Renal cortex interstitium (tissue), 11 donors: ENCODE data around the gene SRL. TPM values are rescaled to one million over a fixed set of nuclear protein-coding genes. Genes with fewer than 3 reads are reported as not detected.
"Not testable (repeated sequence)": the region's sequence is repeated elsewhere in the genome, so short reads cannot be mapped to it uniquely, and the experiment has no call there.

ENCODE experiments used
- DNase-seq, 11 donors: peaks; one replicate each; pipeline ENCODE4 v3.0.0-alpha.2; 2013; ENCODE audit warnings: low read depth in 9 of 11, low spot score in 4 of 11; ENCODE audit errors: extremely low read depth in 1 of 11
- polyA plus RNA-seq, 3 donors: library from polyadenylated mRNA; unstranded; fragments of 120-200 nt; gene quantifications; one replicate each; pipeline ENCODE4 v1.2.1, GENCODE V29; 2013; ENCODE audit not compliant: insufficient read length in 3 of 3

Gene SRL
- polyA plus RNA-seq, 3 donors = 0.76 to 1.4 (median 0.98) TPM

DNA sequence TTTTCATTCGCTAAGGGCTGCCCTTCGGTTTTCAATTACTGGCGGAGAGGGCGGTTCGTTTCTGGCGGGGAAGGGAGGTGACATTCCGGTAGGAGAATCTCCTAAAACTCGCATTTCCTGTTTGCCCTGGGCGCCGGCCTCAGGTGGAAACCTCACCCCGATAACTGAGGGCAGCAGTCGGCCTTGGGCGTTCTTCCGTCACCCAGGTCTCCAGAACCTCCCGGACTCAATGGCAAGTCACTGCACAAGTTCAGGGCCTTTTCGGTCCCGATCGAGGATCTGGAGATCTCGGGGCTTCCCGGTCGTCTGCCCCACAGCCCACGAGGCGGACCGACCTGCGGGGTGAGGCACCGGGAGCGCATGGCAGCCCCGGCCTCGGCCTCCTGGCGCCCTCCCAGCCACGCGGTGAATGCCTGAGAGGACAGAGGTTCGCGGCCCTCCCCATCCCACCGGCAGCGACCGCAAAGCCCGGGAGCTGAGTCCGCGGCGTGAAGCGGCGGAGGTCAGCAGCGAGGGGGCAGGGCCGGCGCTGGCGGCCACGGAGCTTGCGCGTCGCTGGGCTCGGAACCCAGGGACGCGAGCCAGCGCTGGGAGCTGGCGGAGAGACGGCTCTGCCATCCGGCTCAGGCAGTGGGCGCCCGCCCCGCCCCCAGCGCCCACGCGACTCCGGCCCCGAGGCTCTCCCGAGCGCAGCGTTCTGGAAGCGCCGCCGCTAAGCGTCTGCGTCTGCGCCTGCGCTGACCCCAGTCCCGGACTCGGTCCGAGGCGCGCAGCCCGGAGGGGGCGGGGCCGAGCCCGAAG, 58.4 kb downstream of the SRL start:
- DNase-seq = peak; percentile 75 to 91 (median 87)

DNA sequence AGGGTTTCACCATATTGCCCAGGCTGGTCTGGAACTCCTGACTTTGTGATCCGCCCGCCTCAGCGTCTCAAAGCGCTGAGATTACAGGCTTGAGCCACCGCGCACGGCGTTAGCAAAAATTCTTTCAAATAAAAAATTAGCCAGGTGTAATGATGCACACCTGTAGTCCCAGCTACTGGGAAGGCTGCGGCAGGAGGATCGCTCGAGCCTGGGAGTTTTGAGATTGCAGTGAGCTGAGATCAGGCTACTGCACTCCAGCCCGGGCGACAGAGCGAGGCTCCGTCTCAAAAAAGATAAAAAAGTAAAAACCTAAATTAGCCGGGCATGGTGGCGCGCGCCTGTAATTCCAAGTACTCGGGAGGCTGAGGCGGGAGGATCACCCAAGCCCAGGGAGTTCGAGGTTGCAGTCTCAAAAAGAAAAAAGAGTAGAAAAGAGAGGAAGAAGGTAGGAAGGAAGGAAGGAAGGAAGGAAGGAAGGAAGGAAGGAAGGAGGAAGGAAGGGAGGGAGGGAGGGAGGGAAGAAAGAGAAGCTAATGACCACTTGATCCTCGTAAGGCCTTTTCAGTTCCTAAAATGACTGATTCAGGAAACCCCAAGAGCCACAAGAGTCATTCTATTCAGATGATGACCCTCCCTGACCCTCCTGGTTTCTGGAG, 59.2 kb downstream of the SRL start:
- DNase-seq = no peak

DNA sequence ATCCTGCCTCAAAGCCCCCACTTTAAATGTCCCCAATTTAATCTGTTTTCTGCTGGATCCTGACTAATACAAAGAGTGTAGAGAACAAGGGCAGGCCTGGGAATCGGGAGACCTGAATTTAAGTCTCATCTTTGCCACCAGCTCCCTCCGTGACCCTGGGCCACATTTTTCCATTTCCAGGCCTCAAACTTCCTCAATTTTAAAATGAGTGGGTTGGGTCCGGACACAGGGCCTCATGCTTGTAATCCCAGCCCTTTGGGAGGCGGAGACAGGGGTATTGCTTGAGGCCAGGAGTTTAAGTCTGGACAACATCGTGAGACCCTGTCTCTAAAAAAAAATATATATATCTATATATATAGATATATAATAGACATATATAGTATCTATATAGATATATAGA, 61.4 kb downstream of the SRL start:
- DNase-seq = no peak

DNA sequence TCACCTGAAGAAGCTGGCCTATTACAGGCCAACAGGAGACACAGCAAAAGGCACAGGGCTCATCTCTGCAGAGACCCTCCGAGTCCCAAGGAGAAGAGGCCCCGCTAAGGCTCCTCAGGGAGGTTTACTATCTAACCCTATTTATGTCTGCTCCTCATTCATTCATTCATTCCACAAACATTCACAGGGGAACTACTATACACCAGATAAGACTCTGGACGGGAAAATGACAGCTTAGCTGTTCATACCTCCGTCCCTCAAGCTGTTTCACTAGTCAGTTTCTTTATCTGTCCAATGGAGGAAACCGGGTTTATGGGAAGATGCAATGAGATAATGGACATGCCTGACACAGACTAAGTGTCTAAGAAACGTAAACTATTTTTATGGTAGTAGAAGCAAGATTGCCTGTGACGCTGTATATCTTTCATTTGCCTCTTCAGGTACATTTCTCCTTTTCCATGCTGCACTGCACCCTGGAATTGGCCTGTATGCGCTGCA, 62.1 kb downstream of the SRL start:
- DNase-seq = no peak

DNA sequence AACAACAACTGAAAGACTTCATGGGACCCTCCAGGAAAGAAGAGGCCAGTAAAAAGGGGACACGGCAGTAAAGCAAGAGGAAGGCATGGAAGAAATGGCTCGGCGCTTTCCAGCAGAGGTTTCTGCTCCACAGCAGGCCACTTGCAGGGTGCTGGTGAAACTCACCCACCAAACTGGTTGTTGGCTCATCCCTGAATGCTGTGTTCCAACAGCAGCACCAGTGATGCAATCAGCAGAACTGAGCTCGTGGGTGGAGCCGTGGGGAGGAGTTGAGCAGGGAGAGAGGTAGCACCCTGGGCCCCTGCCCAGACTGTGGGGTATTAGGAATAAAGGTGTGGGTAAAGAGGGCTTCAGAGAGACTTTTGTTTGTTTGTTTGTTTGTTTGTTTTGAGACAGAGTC, 62.9 kb downstream of the SRL start:
- DNase-seq = no peak

DNA sequence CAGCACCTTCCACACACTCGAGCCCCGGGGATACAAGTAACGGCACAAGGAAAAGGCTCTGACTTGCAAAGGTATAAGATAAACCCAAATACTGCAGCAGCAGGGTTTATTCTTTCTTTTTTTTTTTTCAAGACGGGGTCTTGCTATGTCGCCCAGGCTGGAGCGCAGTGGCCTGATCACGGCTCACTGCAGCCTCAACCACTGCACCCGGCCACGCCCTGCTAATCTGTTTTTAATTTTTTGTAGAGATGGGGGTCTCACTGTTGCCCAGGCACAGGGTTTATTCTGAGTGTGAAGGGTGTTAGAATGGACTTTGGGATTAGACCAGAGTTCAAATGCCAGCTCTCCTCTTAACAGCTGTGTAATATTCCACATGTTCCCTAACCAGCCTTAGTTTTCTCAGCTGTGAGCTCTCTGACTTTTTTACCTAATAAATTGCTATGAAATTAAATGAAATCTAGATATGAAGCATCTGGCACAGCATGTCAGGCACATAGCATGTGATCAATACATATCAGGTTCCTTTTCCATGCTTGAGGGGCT, 63.3 kb downstream of the SRL start:
- DNase-seq = no peak

DNA sequence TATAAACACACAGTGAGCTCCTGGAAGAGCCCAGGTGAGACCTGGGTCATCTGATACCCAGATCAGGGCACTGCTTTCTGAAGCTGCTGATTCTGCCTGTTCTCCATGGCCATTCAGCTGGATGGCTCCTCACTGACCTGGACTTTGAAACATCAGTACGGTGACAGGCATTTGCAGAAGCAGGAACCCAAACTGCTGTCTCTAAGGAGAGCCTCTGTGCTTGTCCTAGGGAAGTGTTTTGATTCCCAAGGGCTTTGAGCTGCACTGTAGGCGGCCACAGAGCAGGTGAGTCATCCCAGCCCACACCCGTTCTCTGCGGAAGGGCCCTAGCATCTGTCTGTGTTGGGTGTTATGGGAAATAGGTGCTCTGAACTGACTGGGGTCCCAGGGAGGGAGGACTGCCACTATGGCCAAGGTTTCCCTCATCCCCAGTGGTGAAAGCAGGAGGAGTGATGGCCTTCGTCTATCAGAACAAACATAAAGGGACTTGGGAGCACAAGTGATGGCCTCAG, 64.9 kb downstream of the SRL start:
- DNase-seq = no peak

DNA sequence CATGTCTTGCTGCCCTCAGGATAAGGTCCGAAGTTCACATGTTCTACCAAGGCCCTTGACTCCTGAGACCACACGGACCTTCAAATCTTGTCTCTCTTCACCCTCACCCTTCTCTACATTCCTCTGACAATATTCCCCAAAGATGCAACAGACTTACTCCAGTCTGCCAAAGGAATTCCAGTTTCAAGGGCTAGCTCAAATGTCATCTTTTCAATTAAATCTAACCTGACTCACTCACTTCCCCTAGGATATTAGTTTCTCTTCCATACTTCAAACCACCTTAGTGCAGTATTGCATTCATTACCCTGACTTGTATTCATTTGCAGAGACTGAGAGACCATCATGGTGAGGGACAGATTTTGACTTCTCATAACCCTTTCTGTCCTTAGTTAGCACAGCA, 66.0 kb downstream of the SRL start:
- no peak for DNase-seq

DNA sequence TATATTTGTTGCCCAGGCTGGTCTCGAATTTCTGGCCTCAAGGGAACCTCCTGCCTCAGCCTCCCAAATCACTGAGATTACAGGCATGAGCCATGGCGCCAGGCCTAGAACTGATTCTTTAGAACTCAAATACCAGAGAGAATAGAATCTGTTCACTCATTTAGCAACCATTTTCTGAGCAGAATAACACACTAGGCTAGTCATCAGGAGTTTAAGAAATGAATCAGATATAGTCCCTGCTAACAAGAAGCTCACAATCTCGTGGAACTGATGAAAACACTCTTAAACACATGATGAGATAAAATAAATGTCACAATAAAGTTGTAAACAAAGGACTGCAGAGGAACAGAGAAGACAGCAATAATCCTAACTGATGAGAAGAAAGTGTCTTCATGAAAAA, 69.8 kb downstream of the SRL start:
- no peak for DNase-seq

DNA sequence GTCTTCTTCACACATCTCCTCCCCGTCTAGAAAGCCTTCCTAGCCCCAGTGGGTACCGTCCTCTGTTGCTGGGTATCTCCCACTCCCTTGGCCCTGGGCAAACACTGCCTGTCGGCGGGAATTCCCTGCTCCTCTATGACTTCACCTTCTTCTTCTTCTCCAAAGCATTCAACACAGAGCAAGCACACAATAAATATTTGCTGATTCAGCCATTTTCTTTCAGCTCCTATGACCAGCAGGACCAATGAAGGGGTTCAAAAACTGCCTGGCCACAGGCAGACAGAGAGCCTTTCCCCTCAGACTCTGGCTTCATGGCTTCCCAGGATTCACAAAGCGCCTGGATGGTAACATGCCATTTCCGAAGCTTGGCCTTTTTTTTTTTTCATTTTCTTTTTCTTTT, 72.5 kb downstream of the SRL start:
- DNase-seq = no peak

DNA sequence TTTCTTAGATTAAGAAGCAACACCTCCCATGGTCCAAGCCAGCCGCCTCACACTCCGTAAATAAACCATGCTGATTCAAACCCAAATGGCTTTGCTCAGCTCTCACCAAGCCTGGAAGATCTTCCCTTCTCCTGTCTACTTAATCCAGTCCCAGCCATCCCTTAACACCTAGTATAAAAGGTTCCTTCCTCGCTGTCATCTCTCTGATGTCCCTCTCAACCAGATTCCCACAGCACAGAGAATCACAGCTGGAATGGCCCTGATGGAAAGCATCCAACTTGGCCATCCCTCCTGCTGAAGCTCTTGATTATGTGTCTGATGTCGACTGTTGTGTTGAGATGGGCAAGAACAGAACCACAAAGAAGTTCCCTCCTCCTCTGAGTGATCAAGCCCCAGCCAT, 75.1 kb downstream of the SRL start:
- no peak for DNase-seq

DNA sequence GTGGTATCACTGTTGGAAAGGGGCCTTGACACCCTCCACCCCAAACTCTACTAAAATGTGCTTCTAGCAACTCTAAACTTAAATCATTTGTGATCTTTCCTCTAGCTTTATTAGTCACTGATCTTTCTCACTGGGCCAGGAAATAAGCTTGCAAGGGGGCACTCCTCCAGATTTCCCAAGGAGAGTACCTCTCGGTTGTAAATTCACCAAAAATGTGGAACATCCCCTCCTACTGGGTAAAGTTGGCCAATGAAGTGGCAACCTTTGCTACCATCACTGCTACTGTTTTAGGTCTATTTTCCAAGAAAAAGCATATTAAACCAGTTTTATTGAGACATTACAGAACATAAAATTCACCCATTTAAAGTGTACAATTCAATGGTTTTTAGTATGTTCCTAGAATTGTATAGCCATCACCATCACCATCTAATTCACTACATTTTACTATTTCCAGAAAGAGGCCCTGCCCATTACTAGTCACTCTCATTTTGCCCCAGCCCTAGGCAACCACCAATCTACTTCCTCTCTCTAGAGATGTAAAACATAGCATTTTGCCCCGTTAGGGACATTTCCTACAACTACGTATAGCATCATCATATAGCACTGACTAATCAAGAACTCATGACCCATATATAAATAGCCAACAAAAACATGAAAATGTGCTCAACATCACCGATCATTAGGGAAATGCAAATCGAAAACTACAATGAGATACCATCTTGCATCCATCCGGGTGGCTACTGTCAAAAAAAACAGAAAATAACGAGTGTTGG, 81.0 kb downstream of the SRL start:
- DNase-seq = no peak

DNA sequence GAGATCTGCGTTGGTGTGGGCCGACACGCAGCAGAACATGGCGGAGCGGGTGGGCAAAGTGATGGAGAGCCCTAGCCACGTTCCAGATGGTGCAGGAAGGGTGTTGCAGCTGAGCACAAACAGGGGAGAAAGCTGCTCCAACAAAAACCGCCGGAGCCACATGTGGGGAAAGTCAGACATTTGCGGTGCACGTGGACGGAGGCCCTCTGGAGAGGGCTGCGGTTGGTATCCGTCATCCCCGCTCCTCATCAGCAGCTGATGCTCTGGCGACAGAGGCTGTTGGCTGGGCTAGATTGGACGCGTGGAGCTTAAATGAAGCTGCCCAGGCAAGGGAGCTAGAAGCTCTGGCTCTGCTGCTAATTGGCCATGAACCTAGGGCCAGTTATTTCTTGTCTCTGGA, 82.2 kb downstream of the SRL start:
- DNase-seq = no peak

DNA sequence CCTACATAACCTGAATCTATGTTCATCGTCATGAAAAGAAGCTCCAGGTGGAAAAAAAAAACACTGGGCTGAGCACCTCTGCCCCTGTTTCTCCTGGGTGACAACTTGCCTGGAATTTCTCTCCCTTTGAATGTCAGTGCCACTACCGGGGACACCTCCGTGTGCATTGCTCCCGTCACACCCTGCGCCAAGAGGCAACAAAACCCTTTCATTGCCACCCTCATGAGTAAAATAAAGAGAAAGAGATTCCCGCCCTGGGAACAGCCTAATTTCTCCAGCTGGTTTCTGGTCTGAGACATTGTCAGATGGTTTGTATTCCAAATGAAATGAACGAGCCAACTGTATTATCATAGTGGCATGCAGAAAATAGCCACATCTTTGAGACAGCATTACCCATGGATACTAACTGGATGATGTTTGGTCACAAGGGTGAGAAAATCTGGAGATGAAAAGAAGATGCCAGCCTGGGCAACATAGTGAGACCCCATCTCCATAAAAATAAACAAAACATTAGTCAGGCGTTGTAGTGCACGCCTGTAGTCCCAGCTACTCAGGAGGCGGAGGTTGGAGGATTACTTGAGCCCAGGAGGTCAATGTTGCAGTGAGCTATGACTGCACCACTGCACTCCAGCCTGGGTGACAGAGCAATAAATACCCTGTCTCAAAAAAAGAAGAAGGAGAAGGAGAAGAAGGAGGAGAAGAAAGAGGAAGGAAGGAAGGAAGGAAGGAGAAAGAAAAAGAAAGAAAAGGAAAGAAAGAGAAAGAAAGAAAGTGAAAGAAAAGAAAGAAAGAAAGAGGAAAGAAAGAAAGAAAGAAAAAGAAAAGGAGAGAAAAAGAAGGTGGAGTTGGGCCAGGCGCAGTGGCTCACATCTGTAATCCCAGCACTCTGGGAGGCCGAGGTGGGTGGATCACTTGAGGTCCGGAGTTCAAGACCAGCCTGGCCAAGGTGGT, 83.5 kb downstream of the SRL start:
- DNase-seq = no peak

DNA sequence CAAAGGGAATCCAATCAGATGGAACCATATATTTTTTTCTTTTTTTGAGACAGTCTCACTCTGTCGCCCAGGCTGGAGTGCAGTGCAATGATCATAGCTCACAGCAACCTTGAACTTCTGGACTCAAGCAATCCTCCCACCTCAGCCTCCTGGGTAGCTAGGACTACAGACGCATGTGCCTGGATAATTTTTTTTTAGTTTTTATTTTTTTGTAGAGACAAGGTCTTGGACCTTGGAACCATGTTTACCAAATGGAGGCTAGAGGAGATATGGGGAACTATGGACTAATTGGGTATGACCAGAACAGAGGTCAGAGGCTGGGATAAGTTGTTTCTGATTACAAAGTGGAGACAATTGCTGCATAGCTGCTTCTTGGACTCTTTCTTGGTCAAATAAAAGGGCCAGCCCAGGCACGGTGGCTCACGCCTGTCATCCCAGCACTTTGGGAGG, 84.5 kb downstream of the SRL start:
- DNase-seq = no peak

DNA sequence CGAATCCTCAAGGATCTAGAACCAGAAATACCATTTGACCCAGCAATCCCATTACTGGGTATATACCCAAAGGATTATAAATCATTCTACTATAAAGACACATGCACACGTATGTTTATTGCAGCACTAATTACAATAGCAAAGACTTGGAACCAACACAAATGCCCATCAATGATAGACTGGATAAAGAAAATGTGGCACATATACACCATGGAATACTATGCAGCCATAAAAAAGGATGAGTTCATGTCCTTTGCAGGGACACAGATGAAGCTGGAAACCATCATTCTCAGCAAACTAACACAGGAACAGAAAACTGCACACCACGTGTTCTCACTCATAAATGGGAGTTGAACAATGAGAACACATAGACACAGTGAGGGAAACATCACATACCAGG, 85.4 kb downstream of the SRL start:
- not testable (repeated sequence) for DNase-seq

DNA sequence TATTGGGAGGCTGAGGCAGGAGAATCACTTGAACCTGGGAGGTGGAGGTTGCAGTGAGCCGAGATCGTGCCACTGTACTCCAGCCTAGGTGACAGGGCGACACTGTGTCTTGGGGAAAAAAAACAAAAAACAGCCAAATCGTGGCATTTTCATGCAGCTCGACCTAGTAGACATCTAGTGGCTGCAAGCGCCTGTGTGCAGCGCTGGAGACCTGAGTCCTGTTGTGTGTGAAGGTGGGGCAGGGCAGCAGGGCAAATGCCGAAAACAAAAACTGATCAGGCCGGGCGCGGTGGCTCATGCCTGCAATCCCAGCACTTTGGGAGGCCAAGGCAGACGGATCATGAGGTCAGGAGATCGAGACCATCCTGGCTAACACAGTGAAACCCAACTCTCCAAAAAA, 88.5 kb downstream of the SRL start:
- DNase-seq = not testable (repeated sequence)

DNA sequence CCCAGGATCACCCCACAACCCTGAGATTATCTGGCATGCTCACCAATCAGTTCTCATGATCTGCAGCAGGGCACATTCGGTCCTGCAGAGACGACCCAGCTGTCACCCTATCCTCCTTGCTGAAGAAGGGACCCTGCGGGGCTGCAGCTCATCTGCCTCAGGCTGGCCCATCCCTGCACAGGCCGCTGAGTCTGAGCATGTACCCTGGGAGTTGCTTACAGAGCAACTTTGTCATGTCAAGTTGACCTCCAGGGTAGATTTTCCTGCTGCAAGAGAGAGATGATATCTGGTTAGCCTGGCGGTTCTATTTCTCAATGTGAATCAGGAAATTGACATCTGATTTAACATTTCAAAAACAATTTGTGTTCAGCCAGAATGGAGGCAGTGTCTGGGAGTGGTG, 89.6 kb downstream of the SRL start:
- no peak for DNase-seq
